GM18507 (cell line): ENCODE data around the gene SMOC1.

ENCODE experiments used
- DNase-seq: peaks from one replicate; pipeline ENCODE4 v3.0.0; 2011; ENCODE audit warnings: low read depth; ENCODE audit not compliant: insufficient read length; ENCODE audit errors: extremely low spot score
- FAIRE-seq: peaks from 2 replicates; lab custom pipeline; 2011; peaks lifted over from hg19 to GRCh38; lab: Jason Lieb, UNC

The SMOC1 gene

GRCh38 chr14:69996216-69996615, 117.0 kb downstream of the SMOC1 start:
- FAIRE-seq (no peak), DNase-seq (no peak)

- FAIRE-seq: no peak
- no peak for DNase-seq
These were observed 118.6 kb downstream of the SMOC1 start for GRCh38 chr14:69997849-69998248.

- no peak for DNase-seq
- no peak for FAIRE-seq
These were observed 120.1 kb downstream of the SMOC1 start for GRCh38 chr14:69999261-69999674.

- no peak for DNase-seq
- FAIRE-seq: peak; percentile 66
These were observed 121.4 kb downstream of the SMOC1 start for GRCh38 chr14:70000601-70001000.

GRCh38 chr14:70002589-70003346, 123.6 kb downstream of the SMOC1 start:
- FAIRE-seq (no peak), DNase-seq (no peak)

GRCh38 chr14:70004791-70005190, 125.6 kb downstream of the SMOC1 start:
- FAIRE-seq (no peak), DNase-seq (no peak)

- no peak for DNase-seq
- no peak for FAIRE-seq
These were observed 126.1 kb downstream of the SMOC1 start for GRCh38 chr14:70005281-70005805.

GRCh38 chr14:70006699-70007098, 127.5 kb downstream of the SMOC1 start:
- FAIRE-seq (peak; percentile 52), DNase-seq (no peak)

GRCh38 chr14:70008284-70009262, 129.4 kb downstream of the SMOC1 start:
- DNase-seq (no peak), FAIRE-seq (peak; percentile 67)

GRCh38 chr14:70009961-70010360, 130.7 kb downstream of the SMOC1 start:
- DNase-seq: no peak
- no peak for FAIRE-seq

- FAIRE-seq: no peak
These were observed 131.9 kb downstream of the SMOC1 start for GRCh38 chr14:70011098-70011497.

GRCh38 chr14:70011708-70012107, 132.5 kb downstream of the SMOC1 start:
- FAIRE-seq: no peak
- no peak for DNase-seq

More at GRCh38 chr14:70011098-70011497, 131.9 kb downstream of the SMOC1 start:
- no peak for DNase-seq

GRCh38 chr14:70013271-70013873, 134.2 kb downstream of the SMOC1 start:
- FAIRE-seq (no peak), DNase-seq (peak; percentile 9)

- no peak for DNase-seq
- FAIRE-seq: no peak
These were observed 135.3 kb downstream of the SMOC1 start for GRCh38 chr14:70014406-70015095.

GRCh38 chr14:70018230-70018629, 139.0 kb downstream of the SMOC1 start:
- no peak for FAIRE-seq

GRCh38 chr14:70018713-70019211, 139.5 kb downstream of the SMOC1 start:
- FAIRE-seq (peak; percentile 63), DNase-seq (peak; percentile 9)

More at GRCh38 chr14:70018230-70018629, 139.0 kb downstream of the SMOC1 start:
- no peak for DNase-seq

GRCh38 chr14:70019695-70020094, 140.5 kb downstream of the SMOC1 start:
- no peak for DNase-seq
- no peak for FAIRE-seq

- DNase-seq (no peak), FAIRE-seq (no peak)
These were observed 141.3 kb downstream of the SMOC1 start for GRCh38 chr14:70020352-70021170.
